Renal cortex interstitium (tissue), 15 donors: ENCODE measurements around the gene PRXL2B. TPM values are rescaled to one million over a fixed set of nuclear protein-coding genes. Genes with fewer than 3 reads are reported as not detected.

Experiments used
- DNase-seq, 11 donors: peaks; one replicate each; pipeline ENCODE4 v3.0.0-alpha.2; 2013; ENCODE audit warnings: low read depth in 9 of 11, low spot score in 4 of 11; ENCODE audit errors: extremely low read depth in 1 of 11
- long read RNA-seq, 16 experiments: transcript quantifications; one replicate each; lab custom pipeline, GENCODE V29; 2026
- polyA plus RNA-seq, 3 donors: library from polyadenylated mRNA; unstranded; fragments of 120-200 nt; gene quantifications; one replicate each; pipeline ENCODE4 v1.2.1, GENCODE V29; 2013; ENCODE audit not compliant: insufficient read length in 3 of 3

Gene PRXL2B
- polyA plus RNA-seq, result 10 to 100 TPM; 36.1 to 45.8 (median 43.5) TPM
- long read RNA-seq, donor 1, partial matches to known transcripts, result 0 of 4 reads
- long read RNA-seq, donor 1, other reads (novel, unspliced or antisense), result 0 of 4 reads
- long read RNA-seq, donor 2, partial matches to known transcripts, result 0 of 9 reads
- long read RNA-seq, donor 2, other reads (novel, unspliced or antisense), result 0 of 9 reads
- long read RNA-seq, donor 3, partial matches to known transcripts, result 0 of 7 reads
- long read RNA-seq, donor 3, other reads (novel, unspliced or antisense), result 0 of 7 reads
- long read RNA-seq, donor 4, partial matches to known transcripts, result 0 of 5 reads
- long read RNA-seq, donor 4, other reads (novel, unspliced or antisense), result 0 of 5 reads
- long read RNA-seq, donor 5, result 0 reads
- long read RNA-seq, donor 6, partial matches to known transcripts, result 5 of 15 reads
- long read RNA-seq, donor 6, other reads (novel, unspliced or antisense), result 0 of 15 reads
- long read RNA-seq, donor 7, partial matches to known transcripts, result 0 of 8 reads
- long read RNA-seq, donor 7, other reads (novel, unspliced or antisense), result 0 of 8 reads
- long read RNA-seq, donor 8, transcript PRXL2B-203 (7 exons, 2,689 nt), result major isoform, 6 of 15 reads
- long read RNA-seq, donor 8, partial matches to known transcripts, result 6 of 15 reads
- long read RNA-seq, donor 8, other reads (novel, unspliced or antisense), result 0 of 15 reads
- long read RNA-seq, donor 9, transcript PRXL2B-204 (7 exons, 2,749 nt), result major isoform, 5 of 8 reads
- long read RNA-seq, donor 9, partial matches to known transcripts, result 0 of 8 reads
- long read RNA-seq, donor 9, other reads (novel, unspliced or antisense), result 0 of 8 reads
- long read RNA-seq, donor 10, partial matches to known transcripts, result 0 of 8 reads
- long read RNA-seq, donor 10, other reads (novel, unspliced or antisense), result 0 of 8 reads
- long read RNA-seq, donor 11, transcript PRXL2B-204 (7 exons, 2,749 nt), result major isoform, 6 of 11 reads
- long read RNA-seq, donor 11, partial matches to known transcripts, result 0 of 11 reads
- long read RNA-seq, donor 11, other reads (novel, unspliced or antisense), result 0 of 11 reads
- long read RNA-seq, donor 12, partial matches to known transcripts, result 0 of 2 reads
- long read RNA-seq, donor 12, other reads (novel, unspliced or antisense), result 0 of 2 reads
- long read RNA-seq, donor 13, transcript PRXL2B-204 (7 exons, 2,749 nt), result minor isoform, 5 of 21 reads
- long read RNA-seq, donor 13, transcript PRXL2B-203 (7 exons, 2,689 nt), result major isoform, 6 of 21 reads
- long read RNA-seq, donor 13, partial matches to known transcripts, result 5 of 21 reads
- long read RNA-seq, donor 13, other reads (novel, unspliced or antisense), result 0 of 21 reads
- long read RNA-seq, donor 14, partial matches to known transcripts, result 0 of 7 reads
- long read RNA-seq, donor 14, other reads (novel, unspliced or antisense), result 0 of 7 reads
- long read RNA-seq, donor 15, partial matches to known transcripts, result 0 of 3 reads
- long read RNA-seq, donor 15, other reads (novel, unspliced or antisense), result 0 of 3 reads
- long read RNA-seq, donor 16, transcript PRXL2B-204 (7 exons, 2,749 nt), result major isoform, 11 of 54 reads
- long read RNA-seq, donor 16, transcript PRXL2B-203 (7 exons, 2,689 nt), result minor isoform, 9 of 54 reads
- long read RNA-seq, donor 16, partial matches to known transcripts, result 22 of 54 reads
- long read RNA-seq, donor 16, other reads (novel, unspliced or antisense), result 8 of 54 reads

DNA sequence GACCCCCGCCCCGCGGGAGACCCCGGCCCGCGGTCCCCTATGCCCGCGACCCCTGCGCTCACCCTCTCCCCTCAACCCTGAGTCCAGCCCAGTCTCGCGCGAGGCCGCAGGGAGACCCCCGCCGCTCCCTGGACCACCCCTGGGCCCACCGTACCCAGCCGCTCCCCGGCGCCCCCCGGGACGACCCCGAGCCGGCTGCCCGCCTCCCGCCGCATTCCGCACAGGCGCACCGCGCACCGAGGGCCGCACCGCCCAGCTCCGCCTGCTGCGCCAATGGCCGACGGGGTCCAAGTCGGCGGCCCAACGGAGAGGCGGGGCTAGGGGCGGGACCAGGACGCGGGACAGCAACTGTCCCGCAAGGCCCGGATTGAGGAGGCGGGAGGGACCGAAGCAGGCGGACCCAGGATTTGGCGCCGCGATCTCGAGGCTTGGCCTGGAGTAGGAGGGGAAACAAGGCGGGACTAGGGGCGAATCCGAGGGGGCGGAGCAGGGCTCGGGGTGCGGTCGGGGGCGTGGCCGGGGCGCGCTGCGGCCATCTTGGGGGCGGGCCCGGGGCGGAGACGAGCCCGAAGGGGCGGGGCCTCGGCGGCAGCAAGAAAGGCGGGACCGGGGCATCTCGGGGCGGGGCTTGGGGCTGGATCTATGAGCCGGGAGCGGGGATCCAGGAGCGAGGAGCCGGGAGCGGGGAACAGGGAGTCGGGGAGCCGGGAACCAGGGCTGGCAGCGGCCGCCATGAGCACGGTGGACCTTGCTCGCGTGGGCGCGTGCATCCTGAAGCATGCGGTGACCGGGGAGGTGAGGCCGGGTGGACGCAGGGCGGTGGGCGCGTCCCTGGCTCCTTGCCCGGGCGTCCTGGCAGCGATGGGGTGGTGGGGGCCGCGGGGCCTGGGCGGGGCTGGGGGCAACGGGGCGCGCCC is at the start of gene PRXL2B:
Gene PRXL2B, plus strand, starts transcription at position 624 of the 917 bp plus-strand sequence. Its CDS starts 109 bp downstream, at position 733.
- peak; percentile 91 to 98 (median 97) for DNase-seq

DNA sequence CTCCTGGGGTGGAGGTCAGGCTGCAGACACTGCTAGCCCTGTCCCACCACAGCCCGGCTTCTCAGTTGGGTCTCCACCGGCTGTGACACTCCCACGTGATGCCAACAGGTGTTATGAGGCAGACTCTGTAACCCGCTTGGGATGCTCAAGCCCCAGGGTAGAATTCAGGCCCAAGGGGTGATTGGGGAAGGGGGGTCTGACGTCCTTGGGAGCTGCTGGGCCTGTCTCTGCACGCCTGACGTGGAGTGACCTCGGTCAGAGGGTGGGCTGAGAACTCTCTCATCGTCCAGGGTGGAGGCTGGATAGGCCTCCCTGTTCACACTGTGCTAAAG is 48.8 kb upstream of the PRXL2B start:
- DNase-seq, result no peak

DNA sequence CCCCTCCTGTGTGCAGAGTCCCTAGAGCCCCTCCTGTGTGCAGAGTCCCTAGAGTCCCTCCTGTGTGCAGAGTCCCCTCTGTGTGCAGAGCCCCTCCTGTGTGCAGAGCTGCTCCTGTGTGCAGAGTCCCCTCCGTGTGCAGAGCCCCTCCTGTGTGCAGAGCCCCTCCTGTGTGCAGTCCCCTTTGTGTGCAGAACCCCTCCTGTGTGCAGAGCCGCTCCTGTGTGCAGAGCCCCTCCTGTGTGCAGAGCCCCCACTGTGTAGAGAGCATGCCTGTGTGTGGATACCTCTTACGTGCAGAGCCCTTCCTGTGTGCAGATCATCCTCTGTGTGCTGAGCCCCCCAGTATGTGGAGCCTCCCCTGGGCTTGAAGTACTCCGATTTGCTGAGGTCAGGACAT is 48.2 kb upstream of the PRXL2B start:
- DNase-seq, result no peak

- no peak for DNase-seq
Observed at GRCh38 chr1:2538872-2539271, 47.7 kb upstream of the PRXL2B start.

- DNase-seq, result no peak
Observed at GRCh38 chr1:2539312-2539907, 47.2 kb upstream of the PRXL2B start.

DNA sequence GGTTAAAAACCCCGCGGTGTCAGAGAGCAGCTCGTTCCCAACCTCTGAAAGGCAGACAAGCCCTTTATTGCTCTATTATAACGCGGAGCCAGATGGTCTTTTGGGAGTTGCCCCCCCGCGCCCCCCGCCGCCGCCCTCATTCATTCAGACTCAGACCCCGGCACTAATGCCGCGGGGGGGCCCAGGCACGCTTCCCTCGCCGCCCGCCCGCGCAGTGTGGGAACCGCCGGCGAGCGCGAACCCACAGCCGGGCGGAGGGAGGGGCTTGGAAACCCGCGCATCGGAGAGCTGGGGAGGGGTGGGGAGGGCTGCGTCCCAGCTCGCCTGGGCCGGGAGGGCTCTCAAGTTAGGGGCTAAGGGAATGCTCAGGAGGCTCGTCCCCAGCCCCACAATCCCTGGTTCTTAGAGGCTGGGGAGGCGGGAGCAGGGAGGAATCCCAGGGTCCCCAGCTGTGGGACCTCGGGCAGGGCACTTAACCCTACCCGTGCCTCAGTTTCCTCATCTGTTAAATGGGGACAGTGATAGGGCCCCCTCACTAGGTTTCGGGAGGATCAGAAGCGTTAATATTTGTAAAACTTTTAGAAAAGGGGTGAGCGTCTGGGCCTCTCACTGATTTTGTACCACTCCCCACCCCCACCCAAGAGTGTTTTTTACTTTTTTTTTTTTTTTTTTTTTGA is 45.6 kb upstream of the PRXL2B start:
- DNase-seq, result no peak

- DNase-seq, result no peak
Observed at GRCh38 chr1:2541619-2542245, 44.8 kb upstream of the PRXL2B start.

GRCh38 chr1:2542246-2542915 is 44.2 kb upstream of the PRXL2B start:
- no peak for DNase-seq

GRCh38 chr1:2543543-2544092 is 43.0 kb upstream of the PRXL2B start:
- no peak for DNase-seq

DNA sequence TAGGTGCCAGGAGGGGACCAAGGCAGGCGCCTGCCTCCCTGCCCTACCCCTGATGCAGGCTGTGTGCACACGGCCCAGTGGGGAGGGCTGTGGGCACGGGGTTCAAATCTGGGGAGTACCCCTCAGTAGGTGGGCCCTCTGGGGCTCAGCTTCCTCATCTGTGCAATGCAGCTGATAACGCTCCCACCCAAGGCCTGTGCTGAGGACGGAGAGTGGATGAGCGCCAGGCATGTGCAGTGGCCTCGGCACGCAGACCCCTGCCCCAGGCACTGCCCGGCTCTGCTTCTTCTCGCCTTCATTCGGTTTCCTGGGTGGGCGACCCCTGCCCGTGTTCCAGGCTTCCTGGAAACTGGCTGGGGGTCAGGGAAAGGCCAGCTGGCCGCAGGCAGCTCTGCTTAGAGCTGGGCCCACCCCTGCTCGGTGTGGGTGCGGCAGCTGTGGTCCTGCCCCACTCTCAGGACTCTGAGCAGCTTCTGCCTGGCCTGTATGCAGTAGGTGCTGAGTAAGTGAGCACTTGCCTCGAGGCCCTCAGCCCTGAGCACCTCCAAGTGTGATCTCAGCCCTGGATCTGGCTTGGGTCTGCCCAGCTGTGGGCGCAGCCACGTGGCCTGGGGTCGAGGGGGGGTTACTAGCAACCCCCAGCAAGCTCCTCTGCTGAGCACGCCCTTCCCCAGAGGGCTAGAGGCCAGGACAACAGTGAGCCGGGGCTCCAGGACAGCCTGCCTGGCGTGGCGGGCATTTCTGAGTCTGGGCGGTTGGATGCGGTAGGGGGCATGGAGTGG is 42.3 kb upstream of the PRXL2B start:
- DNase-seq, result no peak

- no peak for DNase-seq
Observed at GRCh38 chr1:2544875-2545640, 41.5 kb upstream of the PRXL2B start.

DNA sequence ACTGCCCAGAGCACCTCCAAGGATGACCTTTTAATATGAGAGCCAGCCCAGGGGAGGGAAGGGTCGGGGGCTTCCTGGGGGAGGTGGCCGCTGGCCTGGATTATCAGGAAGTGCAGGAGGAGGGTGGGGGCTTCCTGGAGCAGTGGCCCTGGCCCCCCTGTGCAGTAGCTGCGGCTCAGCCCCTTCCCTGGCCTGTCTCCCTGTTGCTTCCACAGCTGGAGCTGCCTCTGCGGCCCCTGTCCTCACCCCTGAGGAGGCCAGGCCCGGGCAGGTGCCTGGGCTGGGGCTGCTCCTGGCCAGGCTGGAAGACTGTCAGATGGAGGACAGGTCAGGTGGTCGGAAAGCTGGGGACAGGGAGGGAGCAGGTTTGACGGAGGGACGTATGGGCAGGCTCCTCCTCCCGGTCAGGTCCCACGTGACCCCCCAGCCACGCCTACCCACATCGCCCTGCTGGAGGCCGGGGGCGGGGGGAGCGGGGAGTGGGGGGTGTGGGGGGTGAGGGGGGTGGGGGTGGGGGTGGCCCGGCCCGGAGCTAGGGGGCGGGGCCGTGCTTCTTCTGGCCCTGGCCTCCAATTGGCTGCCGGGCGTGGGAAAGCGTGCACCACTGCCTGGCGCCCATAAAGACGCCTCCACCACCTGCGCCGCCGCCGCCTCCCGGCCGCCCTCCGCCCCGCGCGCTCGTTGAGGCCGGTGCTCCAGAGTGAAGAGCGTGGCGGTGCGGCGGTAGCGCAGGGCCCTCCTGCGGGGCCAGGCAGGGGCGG is 40.6 kb upstream of the PRXL2B start:
- peak in 6 of 11 donors; percentile 71 to 86 (median 76) for DNase-seq
